ENCODE measurements around the gene TTC34.

DNA sequence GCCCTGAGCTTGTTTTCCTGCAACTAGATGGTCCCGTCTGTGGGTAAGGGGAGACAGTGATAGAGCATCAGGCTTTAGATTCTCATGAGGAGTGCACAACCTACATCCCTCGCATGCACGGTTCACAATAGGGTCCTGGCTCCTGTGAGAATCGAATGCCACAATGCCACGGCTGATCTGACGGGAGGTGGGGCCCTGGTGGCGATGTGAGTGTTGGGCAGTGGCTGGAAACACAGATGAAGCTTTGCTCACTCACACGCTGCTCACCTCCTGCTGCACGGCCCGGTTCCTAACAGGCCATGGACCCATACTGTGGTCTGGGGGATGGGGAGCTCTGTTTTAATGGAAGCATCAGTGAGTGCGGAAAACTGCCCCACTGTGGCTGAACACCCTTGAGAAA is 35.8 kb upstream of the TTC34 start:
- TF ChIP-seq, protein P1, sequence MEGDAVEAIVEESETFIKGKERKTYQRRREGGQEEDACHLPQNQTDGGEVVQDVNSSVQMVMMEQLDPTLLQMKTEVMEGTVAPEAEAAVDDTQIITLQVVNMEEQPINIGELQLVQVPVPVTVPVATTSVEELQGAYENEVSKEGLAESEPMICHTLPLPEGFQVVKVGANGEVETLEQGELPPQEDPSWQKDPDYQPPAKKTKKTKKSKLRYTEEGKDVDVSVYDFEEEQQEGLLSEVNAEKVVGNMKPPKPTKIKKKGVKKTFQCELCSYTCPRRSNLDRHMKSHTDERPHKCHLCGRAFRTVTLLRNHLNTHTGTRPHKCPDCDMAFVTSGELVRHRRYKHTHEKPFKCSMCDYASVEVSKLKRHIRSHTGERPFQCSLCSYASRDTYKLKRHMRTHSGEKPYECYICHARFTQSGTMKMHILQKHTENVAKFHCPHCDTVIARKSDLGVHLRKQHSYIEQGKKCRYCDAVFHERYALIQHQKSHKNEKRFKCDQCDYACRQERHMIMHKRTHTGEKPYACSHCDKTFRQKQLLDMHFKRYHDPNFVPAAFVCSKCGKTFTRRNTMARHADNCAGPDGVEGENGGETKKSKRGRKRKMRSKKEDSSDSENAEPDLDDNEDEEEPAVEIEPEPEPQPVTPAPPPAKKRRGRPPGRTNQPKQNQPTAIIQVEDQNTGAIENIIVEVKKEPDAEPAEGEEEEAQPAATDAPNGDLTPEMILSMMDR (IDR thresholded peaks at IDR 0.05): no peak
- no peak for TF ChIP-seq POLR2A (IDR thresholded peaks at IDR 0.05)
- TF ChIP-seq POLR2AphosphoS5 (IDR thresholded peaks at IDR 0.05): no peak
